Ascending aorta (tissue), 2 donors: ENCODE results near the gene TCEAL8. TPM values are rescaled to one million over a fixed set of nuclear protein-coding genes. Genes with fewer than 3 reads are reported as not detected.
"Not testable (repeated sequence)": the region's sequence is repeated elsewhere in the genome, so short reads cannot be mapped to it uniquely, and the experiment has no call there.

ENCODE experiments used
- DNase-seq, 2 donors: peaks; one replicate each; pipeline ENCODE4 v3.0.0-alpha.2; 2019; ENCODE audit warnings: low spot score in 2 of 2
- H3K27ac ChIP-seq, 2 donors: fragments of 200-600 bp; sonication (generic); one replicate each; pipeline ENCODE4 v1.5.1; 2016 to 2017; ENCODE audit warnings: mild to moderate bottlenecking in 1 of 2
- H3K27me3 ChIP-seq: fragments of 200-600 bp; sonication (generic); one replicate; pipeline ENCODE4 v1.5.1; 2017
- H3K36me3 ChIP-seq, 2 donors: fragments of 200-600 bp; sonication (generic); one replicate each; pipeline ENCODE4 v1.5.1; 2016
- H3K4me1 ChIP-seq, 2 donors: fragments of 200-600 bp; sonication (generic); one replicate each; pipeline ENCODE4 v1.5.1; 2016 to 2017; ENCODE audit warnings: mild to moderate bottlenecking in 1 of 2
- H3K4me3 ChIP-seq, 2 donors: fragments of 200-600 bp; sonication (generic); one replicate each; pipeline ENCODE4 v1.5.1; 2016 to 2017; ENCODE audit warnings: mild to moderate bottlenecking in 1 of 2
- H3K9me3 ChIP-seq, 2 donors: fragments of 200-600 bp; sonication (generic); one replicate each; pipeline ENCODE4 v1.5.1; 2016
- CTCF ChIP-seq, 3 experiments: fragments of 200-600 bp in 2 of 3; fragments of 450-650 bp in 1 of 3; sonication (generic) in 2 of 3; IDR thresholded peaks; one replicate each; pipeline ENCODE4 v1.5.1; 2016 to 2019; ENCODE audit warnings: antibody characterized with exemption in 3 of 3, mild to moderate bottlenecking in 1 of 3, moderate library complexity in 1 of 3
- intact Hi-C: fragments of 100-400 bp; cut with DNase I; formaldehyde crosslinking; loops from one replicate; pipeline ENCODE4 v1.15.1; 2023
- total RNA-seq: library from RNA; depleted of rRNA; stranded (reverse); fragments of >200 nt; gene quantifications from one replicate; pipeline ENCODE4 v1.1.0, GENCODE V29; 2016

Gene TCEAL8
- total RNA-seq, 1 donor from 2014 or later = 39.1 TPM

GRCh38 chrX:103234869-103235268 is 20.1 kb downstream of the TCEAL8 start:
- Histone ChIP-seq H3K9me3 (no peaks in the 10 kb centered on the region), H3K36me3 (no peaks in the 10 kb centered on the region), H3K27ac (no peak overlapping the region), H3K4me1 (no peaks in the 10 kb centered on the region), H3K4me3 (no peak overlapping the region), H3K27me3 (no peaks in the 10 kb centered on the region)
- no peak for TF ChIP-seq CTCF (IDR thresholded peaks at IDR 0.05)
- intact Hi-C loops = no loop called here
- DNase-seq = no peak

GRCh38 chrX:103233263-103233662 is 21.7 kb downstream of the TCEAL8 start:
- Histone ChIP-seq H3K9me3 (no peaks in the 10 kb centered on the region), H3K4me1 (no peaks in the 10 kb centered on the region), H3K27me3 (no peaks in the 10 kb centered on the region), H3K4me3 (no peak overlapping the region), H3K27ac (no peak overlapping the region), H3K36me3 (no peaks in the 10 kb centered on the region)
- DNase-seq = no peak
- intact Hi-C loops = no loop called here
- TF ChIP-seq CTCF (IDR thresholded peaks at IDR 0.05) = no peak

GRCh38 chrX:103225918-103226317 is 29.0 kb downstream of the TCEAL8 start:
- H3K27ac ChIP-seq, H3K27me3 ChIP-seq, H3K36me3 ChIP-seq, H3K4me3 ChIP-seq, DNase-seq, H3K4me1 ChIP-seq, intact Hi-C loops, H3K9me3 ChIP-seq: not testable (repeated sequence)

- intact Hi-C loops = no loop called here
- no peaks in the 10 kb centered on the region for H3K27me3 ChIP-seq
- H3K9me3 ChIP-seq = no peaks in the 10 kb centered on the region
- no peak for TF ChIP-seq CTCF (IDR thresholded peaks at IDR 0.05)
- H3K36me3 ChIP-seq = no peaks in the 10 kb centered on the region
- H3K4me1 ChIP-seq = no peaks in the 10 kb centered on the region
- H3K4me3 ChIP-seq = no peak overlapping the region
- DNase-seq = no peak
- H3K27ac ChIP-seq = no peak overlapping the region
Measured at GRCh38 chrX:103220511-103221323, 34.2 kb downstream of the TCEAL8 start.

- H3K36me3 ChIP-seq = no peaks in the 10 kb centered on the region
- no peak for TF ChIP-seq CTCF (IDR thresholded peaks at IDR 0.05)
- no peaks in the 10 kb centered on the region for H3K4me1 ChIP-seq
- intact Hi-C loops = loop anchor here (1.0 to 10.0 kb wide), 3 partner anchors 40 to 139 kb away; partner anchors contain the start of genes TCEAL8 and TCEAL9
- peak overlapping the region; percentile 70 to 75 for H3K4me3 ChIP-seq
- no peaks in the 10 kb centered on the region for H3K9me3 ChIP-seq
- H3K27ac ChIP-seq = peak overlapping the region; percentile 76 to 85
- no peaks in the 10 kb centered on the region for H3K27me3 ChIP-seq
- DNase-seq = no peak
Measured at GRCh38 chrX:103215425-103215991, 39.4 kb downstream of the TCEAL8 start.

GRCh38 chrX:103214870-103215424 is 40.0 kb downstream of the TCEAL8 start, which contains the start of gene BEX4:
Gene BEX4, plus strand, starts transcription at chrX:103215108. Its CDS starts 1,046 bp downstream, at chrX:103216154.
- Histone ChIP-seq H3K36me3 (no peaks in the 10 kb centered on the region), H3K27me3 (no peaks in the 10 kb centered on the region), H3K4me1 (no peaks in the 10 kb centered on the region), H3K9me3 (no peaks in the 10 kb centered on the region), H3K4me3 (peak within 1 kb of the TSS; percentile 70 to 75), H3K27ac (peak within 1 kb of the TSS; percentile 76 to 85)
- TF ChIP-seq CTCF (IDR thresholded peaks at IDR 0.05) = no peak
- intact Hi-C loops = loop anchor here (1.0 to 10.0 kb wide), 3 partner anchors 40 to 140 kb away; partner anchors contain the start of genes TCEAL8 and TCEAL9
- DNase-seq = peak; percentile 33 to 89
